ENCODE measurements around the gene TTC28. TPM values are rescaled to one million over a fixed set of nuclear protein-coding genes. Genes with fewer than 3 reads are reported as not detected.

The TTC28 gene
- total and polyA plus RNA-seq, 7 donors, result 0.23 to 102 (median 46.1) TPM

GRCh38 chr22:28143961-28144745 lies 535.5 kb downstream of the TTC28 start:
- intact Hi-C loops (cut with DNase I), result no loop called here
- Histone ChIP-seq H3K27me3 (no peaks in the 10 kb centered on the region), H3K27ac (peak overlapping the region in 3 of 4 donors; percentile 22 to 38 (median 28))

GRCh38 chr22:28143241-28143865 lies 536.3 kb downstream of the TTC28 start:
- 87 to 92% methylated on average over 2 of the region's 2 CpGs for WGBS, 2 donors
- no peaks in the 10 kb centered on the region for H3K27me3 ChIP-seq
- H3K4me3 ChIP-seq, result no peak overlapping the region
- DNase-seq, result no peak
- intact Hi-C loops (cut with DNase I), result no loop called here
- H3K9me3 ChIP-seq, result no peaks in the 10 kb centered on the region
- peak overlapping the region; percentile 28 to 70 (median 60) for H3K27ac ChIP-seq
- no peak for TF ChIP-seq POLR2AphosphoS5 (IDR thresholded peaks at IDR 0.05)
- TF ChIP-seq, protein P1, sequence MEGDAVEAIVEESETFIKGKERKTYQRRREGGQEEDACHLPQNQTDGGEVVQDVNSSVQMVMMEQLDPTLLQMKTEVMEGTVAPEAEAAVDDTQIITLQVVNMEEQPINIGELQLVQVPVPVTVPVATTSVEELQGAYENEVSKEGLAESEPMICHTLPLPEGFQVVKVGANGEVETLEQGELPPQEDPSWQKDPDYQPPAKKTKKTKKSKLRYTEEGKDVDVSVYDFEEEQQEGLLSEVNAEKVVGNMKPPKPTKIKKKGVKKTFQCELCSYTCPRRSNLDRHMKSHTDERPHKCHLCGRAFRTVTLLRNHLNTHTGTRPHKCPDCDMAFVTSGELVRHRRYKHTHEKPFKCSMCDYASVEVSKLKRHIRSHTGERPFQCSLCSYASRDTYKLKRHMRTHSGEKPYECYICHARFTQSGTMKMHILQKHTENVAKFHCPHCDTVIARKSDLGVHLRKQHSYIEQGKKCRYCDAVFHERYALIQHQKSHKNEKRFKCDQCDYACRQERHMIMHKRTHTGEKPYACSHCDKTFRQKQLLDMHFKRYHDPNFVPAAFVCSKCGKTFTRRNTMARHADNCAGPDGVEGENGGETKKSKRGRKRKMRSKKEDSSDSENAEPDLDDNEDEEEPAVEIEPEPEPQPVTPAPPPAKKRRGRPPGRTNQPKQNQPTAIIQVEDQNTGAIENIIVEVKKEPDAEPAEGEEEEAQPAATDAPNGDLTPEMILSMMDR (IDR thresholded peaks at IDR 0.05), result no peak
- TF ChIP-seq EP300 (IDR thresholded peaks at IDR 0.05), result no peak
- TF ChIP-seq POLR2A (IDR thresholded peaks at IDR 0.05), result no peak
- H3K36me3 ChIP-seq, result no peaks in the 10 kb centered on the region
- H3K4me1 ChIP-seq, result peaks cover 2 to 66% (median 48%) of the 10 kb centered on the region in 4 donors

More at GRCh38 chr22:28143961-28144745, 535.5 kb downstream of the TTC28 start:
- Histone ChIP-seq H3K36me3 (no peaks in the 10 kb centered on the region), H3K9me3 (no peaks in the 10 kb centered on the region), H3K4me1 (peaks cover 2 to 64% (median 48%) of the 10 kb centered on the region in 4 donors), H3K4me3 (no peak overlapping the region)
- no peak for DNase-seq
- no peak for TF ChIP-seq EP300 (IDR thresholded peaks at IDR 0.05)
- TF ChIP-seq POLR2AphosphoS5 (IDR thresholded peaks at IDR 0.05), result no peak
- TF ChIP-seq, protein P1 (IDR thresholded peaks at IDR 0.05), result no peak
- no peak for TF ChIP-seq POLR2A (IDR thresholded peaks at IDR 0.05)
- 89 to 92% methylated on average over 3 of the region's 3 CpGs for WGBS, 2 donors

DNA sequence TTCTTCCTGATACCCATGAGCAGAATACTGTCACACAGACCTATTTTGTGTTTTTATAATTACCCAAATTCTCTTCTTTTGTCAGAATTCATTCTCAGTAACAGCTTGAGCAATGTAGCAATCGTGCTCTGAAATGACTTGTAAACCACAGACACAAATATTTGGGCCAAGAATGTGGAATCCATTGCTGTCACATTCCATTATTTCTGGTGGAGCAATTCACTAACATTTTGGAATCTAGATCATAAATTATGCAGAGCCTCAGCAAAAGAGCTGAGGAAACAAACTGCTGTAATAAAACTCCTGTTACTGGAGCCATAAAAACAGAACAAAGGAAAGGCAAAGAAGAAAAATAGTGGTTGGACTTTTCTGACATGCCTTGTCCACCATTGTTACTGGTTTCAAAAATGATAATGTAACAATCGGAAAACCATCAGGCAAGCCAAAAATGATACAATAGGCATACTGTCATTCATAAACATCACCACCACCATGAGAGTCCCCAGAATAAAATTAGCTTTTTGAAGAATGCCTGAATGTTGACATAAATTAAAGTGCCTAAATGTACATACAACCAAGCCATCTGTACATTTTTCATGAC lies 537.2 kb downstream of the TTC28 start:
- Histone ChIP-seq H3K27ac (peak overlapping the region; percentile 42 to 70 (median 64)), H3K36me3 (no peaks in the 10 kb centered on the region), H3K4me1 (peaks cover 2 to 66% (median 48%) of the 10 kb centered on the region in 4 donors), H3K27me3 (no peaks in the 10 kb centered on the region), H3K9me3 (no peaks in the 10 kb centered on the region), H3K4me3 (no peak overlapping the region)
- no peak for DNase-seq
- intact Hi-C loops (cut with DNase I), result no loop called here
- WGBS, 2 donors, result 13 to 52% methylated on average over 2 of the region's 2 CpGs
- TF ChIP-seq, protein P1 (IDR thresholded peaks at IDR 0.05), result no peak
- peak; percentile 49 to 82 (median 68) for TF ChIP-seq POLR2AphosphoS5 (IDR thresholded peaks at IDR 0.05)
- TF ChIP-seq EP300 (IDR thresholded peaks at IDR 0.05), result peak in 1 of 4 donors; percentile 31

DNA sequence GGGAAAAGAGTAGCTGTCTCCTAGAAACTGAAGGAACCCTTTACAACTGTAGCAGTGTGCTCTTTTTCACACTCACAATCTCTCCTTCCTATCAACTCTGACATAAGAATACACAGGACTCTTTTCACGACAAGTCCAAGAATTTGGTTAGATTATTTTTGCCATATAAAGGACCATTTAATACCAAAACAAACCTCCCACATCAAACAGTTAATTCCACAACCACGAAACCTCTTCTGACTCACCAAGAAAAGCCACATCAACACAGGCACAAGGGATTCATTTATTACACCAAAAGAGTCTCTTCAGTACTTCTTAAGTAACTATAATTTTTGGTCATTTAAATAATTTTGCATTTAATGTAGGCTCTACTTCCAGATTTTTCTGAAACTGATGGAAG lies 538.0 kb downstream of the TTC28 start:
- Histone ChIP-seq H3K36me3 (no peaks in the 10 kb centered on the region), H3K27me3 (no peaks in the 10 kb centered on the region), H3K4me3 (no peak overlapping the region), H3K4me1 (peaks cover 2 to 64% (median 45%) of the 10 kb centered on the region in 4 donors), H3K9me3 (peaks cover 0 to 6% (median 0%) of the 10 kb centered on the region in 4 donors), H3K27ac (peak overlapping the region; percentile 42 to 70 (median 64))
- no peak for DNase-seq
- 62 to 75% methylated on average over 2 of the region's 2 CpGs for WGBS, 2 donors
- TF ChIP-seq, protein P1 (IDR thresholded peaks at IDR 0.05), result no peak
- TF ChIP-seq EP300 (IDR thresholded peaks at IDR 0.05) (no peak), POLR2A (IDR thresholded peaks at IDR 0.05) (no peak), POLR2AphosphoS5 (IDR thresholded peaks at IDR 0.05) (no peak)
- intact Hi-C loops (cut with DNase I), result no loop called here

Measured in sigmoid colon (tissue), 7 donors.